CD4-positive, alpha-beta T cell treated with Interleukin-17A for 1 hour (primary cell): Measurements from ENCODE around the gene SYNE3.

ENCODE experiments used
- DNase-seq: peaks from one replicate; pipeline ENCODE4 v3.0.0-alpha.2; 2020

Gene SYNE3

DNA sequence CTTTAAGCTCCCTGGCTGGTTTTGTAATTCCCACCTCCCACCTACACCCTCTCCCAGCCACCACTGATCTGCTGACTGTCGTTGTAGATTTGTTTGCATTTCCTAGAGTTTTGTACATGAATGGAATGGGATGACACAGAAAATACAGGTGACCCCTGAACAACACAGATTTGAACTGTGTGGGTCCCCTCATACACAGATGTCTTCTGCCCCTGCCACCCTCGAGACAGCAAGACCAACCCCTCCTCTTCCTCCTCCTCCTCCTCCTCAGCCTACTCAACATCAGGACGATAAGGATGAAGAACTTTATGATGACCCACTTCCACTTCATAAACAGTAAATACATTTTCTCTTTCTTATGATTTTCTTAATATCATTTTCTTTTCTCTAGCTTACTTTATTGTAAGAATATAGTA lies 28.8 kb downstream of the SYNE3 start:
- DNase-seq = no peak

DNA sequence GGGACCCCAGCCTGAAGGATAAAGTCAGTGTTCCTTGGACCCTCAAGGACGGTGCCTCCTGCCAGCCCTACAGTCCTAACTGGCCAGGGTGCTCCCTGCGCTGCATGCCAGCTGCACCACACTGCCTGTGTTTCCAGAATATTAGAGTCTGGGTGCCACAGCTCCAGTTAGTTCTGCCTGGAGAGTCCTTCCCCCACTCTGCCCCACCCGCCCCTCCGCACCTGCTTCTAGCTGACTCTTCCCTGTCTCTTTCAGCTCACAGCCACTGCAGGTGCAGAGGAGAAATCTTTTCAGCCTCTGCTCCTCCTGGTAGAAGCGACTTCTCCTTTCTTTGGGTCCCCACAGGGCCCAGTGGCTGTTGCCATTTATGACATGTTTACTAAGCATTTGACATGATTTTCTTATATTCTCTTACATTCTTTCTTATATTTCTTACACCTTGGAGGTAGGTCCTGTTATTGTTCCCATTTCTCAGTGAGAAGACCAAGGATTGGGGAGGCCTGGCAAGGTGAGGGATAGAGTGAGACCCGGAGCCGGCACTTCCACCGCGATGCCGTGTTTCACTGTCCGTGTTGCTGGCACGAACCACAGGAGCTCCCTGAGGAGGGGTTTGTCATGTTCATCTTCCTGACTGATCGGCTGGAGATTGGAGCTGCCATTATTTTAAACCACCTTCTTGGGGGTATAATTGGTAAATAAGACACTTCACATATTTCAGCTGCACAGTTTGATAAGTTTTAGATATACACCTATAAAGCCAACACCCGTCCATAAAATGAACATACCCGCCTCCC lies 29.4 kb downstream of the SYNE3 start:
- no peak for DNase-seq

DNA sequence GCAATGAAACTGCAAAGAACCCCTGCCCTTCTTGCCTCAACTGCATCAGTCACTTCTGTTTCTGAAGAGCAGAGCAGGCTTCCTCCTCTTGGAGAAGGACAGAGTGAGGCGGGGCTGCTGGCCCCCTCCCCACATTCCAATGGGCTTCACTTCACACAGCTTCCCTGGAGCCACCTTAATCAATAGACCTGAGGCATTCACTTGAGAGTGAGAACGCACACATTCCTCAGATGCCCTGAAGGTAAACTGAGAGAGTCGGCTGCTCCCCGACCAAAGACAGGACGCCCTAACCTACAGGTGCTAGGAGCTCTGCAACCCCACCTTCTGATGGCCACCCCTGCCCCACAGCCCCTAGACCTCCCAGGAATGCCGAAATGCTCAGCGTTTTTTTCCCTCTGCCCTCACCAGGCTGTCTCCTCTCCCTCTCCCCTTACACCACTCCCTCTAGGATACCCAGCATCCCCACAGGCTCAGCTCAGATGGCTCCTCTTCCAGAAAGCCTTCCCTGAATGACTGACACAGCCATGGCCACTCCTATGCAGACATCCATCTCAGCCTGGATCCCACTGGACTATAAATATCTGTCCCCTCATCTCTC lies 31.1 kb downstream of the SYNE3 start:
- no peak for DNase-seq

DNA sequence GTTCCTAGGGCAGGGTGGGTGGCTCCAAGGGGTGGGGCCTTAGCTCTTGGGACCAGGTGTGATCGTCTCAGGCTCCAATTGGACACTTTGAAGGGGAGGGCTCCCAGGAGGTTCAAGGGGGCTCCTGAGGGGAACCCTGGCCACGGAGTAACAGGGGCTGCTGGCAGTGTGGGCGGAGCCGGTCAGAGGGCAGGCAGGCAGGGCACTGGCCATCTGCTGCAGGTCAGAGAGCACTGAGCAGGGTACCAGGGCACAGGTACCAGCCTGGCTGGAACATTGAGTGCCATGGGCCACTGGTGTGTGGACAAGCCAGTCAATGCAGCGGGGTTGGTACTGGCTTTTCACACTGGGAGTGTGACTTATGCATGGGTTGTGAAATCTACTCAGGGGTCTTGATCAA lies 32.2 kb downstream of the SYNE3 start:
- DNase-seq = no peak

DNA sequence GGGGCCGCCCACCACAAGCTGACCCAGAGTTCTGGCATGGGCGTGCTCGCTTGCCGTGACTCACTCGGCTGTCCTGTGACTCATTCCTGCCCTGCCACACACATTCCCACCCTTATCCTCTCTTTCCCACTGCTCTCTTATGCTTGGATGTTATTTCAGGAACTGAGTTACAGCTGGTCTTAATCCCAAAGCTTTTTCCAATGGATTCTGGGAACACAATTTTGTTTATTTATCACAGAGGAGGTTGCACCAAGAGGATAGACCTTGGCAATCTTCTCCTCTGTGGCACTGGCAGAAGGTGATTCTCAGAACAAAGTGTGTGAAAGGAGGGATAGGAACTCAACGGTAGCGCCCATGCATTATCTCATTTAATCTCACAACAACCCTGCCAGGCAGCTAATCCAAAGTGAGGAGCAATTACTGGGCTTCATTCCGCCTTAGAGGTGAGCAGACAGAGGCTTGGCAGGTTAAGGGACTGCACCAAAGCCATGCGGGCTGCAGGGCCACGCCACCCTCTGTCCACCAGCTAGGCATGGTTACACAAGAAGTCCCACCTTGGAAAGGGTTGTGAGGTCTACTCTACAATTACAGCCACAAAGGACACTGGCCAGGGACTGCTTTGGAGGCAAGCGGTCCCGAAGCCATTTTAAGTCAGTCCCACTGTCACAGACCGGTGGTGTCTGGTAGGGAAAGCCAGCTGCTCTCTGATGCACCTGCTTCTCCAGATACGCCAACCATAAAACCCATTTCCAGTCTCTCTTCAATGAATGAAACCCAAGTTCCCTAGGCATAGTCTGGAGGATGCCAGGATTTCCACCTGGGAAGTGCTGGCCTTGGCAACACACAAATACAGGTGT lies 32.9 kb downstream of the SYNE3 start:
- DNase-seq = no peak

DNA sequence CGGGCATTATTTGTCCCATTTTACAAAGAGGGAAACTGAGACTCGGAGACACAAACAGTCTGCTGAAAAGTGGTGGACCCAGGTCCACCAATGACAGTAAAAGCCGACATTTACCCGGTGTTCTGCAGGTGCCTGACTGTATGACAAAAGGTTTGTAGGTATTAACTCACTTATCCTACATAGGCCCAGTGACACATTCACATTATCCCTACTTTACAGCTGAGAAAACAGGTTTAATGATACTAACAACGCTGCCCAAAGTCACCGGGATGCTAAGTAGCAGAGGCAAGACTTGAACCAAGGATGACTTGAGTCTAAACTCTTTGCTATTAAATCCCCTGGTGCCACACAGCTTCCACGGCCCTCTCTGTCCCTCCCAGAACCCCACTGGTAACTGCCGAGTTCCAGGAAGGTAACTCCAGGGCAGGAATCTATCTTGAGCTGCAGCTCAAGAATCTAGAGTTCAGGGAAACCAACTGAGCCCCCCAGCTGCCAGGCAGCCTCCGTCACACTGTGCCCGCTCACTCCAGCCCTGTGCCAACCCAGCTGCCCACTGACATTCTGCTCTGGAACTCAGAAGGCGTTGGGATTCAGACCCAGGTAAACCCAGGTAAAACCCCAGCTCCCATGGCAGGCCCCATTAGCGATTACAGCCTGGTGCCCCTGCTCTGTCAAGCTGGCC lies 33.7 kb downstream of the SYNE3 start:
- DNase-seq = no peak

DNA sequence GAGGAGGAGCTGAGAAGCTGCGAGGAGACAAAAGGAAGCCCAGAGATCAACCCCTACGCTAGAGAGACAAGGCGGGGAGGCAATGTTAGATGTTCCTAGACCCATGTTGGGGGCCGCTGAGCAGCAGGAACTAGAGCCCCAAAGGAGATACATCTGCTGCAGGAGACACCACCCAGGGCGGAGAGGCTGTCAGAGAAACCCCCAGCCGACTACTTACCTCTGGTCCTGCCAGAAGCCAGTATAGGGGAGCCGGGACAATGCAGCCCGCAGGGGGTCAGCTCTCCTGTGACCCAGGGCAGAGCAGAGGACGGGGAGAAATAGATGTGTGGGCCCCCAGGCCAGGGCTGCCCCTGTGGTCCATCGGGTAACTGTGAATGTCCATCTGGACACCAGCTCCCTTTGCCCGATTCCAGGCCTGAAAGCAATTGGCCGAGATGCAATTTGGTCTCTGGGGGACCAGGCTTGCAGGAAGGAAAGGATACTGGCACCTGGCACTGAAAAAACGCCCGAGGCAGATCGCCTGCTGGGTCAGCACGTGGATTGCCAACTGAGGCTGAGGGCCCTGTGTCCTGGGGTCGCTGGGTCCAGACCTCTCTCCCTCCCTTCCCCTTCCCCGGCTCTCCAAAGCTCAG lies 34.9 kb downstream of the SYNE3 start:
- DNase-seq = no peak

DNA sequence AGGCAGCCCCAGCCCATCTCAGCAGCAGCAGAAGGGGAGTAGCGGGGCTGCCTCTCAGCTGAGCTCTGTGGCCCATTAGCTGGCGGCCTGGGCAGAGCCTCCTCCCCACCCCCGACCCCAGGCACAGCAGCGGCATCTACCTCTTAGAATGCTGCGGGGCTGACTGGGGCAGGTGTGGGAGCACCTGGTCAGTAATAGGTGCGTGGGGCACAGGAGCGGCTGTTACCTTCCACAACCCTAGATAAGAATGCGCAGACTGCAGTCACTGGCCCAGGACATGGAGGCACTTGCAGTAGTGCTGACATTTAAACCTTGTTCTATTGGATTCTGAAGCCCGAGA lies 35.6 kb downstream of the SYNE3 start:
- DNase-seq = no peak

DNA sequence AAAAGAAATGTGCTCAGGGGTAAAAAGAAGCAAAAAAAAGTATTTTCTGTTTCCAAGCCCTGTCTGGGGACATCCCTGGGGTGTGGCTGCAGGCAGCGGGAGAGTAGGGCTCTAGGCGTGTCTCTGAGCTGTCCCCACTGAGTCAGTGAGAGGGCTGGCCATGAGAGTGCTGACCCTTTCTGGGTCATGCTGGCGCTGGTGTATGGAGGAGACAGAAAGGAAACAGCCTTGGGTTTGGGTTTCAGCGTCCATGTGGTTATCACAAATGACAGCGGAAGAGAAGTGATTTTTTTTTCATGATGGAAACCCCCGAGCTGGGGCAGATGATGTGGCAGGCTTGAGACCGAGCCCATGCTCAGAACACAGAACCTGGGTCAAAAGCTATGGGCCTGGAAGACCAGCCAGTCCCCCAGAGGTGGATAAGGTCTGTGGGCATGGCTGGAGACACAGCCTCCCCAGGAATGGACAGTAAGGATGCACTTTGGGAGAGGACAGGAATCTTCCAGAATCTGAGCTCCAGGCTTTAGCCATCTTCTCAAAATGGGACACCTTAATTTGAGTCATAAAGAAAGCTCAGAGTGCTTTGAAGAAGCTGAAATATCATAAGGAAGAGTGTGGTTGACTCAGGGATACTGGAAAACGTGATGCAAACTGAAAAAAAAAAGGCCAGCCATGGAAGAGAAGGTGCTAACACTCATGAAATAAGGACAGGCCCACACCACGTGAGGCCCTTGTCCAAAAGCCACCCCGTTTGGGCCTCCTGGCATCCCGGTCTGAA lies 36.2 kb downstream of the SYNE3 start:
- DNase-seq = peak; percentile 64

DNA sequence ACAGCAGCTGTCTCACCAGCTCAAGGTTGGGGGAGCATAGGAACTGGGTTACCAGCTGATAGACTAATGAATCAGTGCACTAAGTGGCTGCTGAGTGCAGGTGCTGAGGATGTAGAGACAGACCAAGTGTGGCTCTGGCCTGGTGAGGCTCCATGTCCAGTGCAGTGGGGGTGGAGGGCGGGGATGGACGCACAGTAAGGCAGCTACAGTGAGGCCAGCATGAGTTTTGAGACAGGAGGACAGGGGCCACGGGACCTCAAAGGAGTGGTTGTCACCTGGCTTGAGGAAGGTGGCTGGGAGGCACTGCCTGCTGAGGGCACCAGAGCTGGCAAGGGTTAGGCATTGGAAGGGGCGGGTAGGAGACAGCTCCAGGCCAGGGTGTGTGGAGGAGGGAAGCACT lies 37.0 kb downstream of the SYNE3 start:
- DNase-seq = no peak

DNA sequence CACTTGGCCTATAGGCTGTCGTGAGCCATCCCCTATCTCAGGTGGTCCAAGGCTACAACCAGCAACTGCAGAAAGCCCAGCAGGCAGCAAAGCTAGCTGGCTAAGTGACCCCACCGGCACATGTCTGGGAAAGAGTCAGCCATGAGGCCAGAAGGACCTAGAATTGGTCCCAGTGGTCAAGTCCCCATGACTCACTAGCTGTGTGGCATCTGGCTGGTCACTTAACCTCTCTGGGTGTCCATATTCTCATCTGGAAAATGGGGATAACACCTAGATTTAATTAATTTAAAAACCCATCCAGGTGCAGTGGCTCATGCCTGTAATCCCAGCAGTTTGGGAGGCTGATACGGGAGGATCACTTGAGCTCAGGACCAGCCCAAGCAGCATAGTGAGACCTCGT lies 37.6 kb downstream of the SYNE3 start:
- no peak for DNase-seq

DNA sequence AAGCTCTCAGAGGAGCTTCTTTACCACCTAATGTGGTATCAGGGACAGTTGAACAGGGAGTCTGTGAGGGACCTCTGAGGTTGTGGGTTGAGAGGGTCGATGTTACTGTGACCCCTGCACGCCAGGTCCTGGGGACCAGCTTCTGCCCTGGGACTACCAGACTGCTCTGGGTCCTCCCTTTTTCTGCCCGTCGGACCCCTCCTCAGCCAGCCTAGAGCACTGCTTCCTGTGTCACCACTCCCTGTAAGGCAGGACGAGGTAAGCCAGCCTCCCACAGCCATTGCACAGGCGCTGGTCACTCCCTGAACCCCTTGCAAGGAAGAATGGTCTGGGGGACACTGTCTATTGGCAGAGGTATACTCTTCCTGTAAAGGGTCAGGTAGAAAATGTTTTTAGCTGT lies 38.1 kb downstream of the SYNE3 start:
- no peak for DNase-seq

DNA sequence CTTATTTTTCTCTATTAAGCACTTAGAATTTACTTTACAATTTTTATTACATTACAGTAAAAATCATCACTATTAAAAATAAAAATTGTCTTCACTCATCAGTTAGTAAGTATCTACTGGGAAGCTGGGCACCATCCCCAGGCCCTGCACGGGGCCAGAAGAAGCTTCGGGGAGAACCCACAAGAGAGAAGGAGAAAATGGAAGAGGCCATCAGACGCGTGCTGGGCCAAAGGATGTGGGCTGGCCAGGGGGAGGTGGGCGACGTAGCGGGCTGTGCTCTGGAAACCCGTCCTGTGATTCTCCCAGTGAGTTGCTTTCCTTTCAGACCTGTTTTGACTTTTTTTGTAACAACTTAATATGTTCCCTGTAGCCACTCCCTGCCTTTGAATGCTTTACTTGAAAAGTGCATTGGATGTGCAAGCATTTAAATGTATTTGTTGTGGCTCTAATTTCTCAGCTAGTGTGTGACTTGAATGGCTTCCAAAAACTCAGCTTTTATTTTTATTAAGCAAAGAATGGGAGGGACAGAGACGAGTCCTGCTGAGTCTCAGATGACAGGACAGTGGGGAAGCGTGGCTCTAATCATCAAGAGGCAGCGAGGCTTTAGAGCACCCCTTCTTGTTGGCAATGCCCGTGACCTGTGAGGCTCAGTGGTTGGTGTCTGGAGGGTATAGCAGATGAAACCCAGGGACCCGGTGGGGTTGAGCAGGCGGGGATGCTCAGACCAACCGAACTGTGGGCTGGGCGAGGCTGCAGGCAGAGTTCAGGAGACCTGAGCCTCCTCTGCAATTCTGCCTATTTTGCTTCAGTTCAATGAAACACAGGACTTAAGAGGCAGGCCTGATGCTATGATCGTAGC lies 38.8 kb downstream of the SYNE3 start:
- no peak for DNase-seq

DNA sequence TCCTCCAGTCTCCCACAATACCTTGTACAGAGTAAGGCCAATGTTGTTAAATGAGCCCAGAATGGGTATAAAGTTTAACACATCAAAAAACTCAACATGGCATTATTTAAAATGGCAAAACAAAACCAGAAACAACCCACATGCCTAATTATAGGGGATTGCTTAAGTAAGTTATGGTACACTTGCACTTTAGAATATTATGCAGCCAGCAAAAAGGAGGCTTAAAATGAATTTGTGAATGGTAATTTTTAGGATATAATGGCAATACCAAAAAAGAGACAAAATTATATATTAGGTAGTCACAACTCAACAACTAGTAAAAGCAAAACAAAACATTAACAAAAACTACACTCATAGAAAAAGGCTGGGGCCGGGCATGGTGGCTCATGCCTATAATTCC lies 39.7 kb downstream of the SYNE3 start:
- no peak for DNase-seq

DNA sequence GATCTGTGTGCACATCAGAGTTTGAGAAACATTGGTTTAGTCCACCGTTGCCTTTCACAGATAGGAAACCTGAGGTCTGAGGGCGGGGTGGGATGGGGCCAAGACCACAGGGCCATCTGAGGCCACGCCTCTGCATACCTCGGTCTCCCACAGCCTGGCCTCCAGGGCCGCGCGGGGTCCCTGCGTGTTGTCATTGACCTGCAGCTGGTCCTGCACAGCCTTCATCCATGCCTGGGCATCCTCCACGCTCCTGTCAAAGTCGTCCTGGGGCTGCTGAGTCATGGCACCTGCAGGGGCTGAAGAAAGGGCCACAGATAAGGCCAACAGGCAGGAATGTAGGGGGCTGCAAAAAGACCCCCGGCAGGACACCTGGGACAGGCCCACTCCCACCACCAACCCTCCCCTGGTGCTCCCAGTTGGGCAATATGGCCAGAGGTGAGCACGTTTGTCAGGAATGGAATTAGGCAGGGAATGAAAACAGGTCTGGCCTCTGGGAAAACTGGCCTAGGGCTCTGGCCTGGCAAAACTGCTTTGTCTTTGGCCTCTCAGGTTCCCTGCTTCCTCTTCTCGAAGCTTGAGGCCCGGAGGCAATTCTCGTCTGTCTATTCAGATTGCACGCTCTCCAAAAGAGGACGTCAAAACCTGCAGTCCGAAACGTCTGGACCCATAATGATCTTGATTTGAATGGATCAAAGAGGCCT lies 40.8 kb downstream of the SYNE3 start:
- no peak for DNase-seq

DNA sequence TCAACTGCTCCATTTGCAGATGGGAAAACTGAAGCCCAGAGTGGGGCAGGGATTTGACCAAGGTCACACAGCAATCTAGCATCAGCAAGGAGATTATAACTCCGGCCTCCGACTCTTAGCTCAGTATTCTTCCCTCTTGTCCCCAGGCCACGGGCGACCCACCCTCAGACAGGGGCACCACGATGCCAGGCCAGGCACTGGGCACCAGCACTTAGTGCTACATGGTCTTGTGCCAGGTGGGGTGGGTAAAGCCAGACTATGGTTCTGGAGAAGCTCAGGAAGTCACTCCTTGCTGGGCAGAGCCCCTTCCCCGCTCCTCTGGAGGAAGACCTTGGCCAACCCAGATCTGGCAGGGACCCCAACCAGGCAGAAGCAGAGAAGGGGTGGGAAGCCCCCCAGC lies 41.5 kb downstream of the SYNE3 start:
- DNase-seq = no peak

DNA sequence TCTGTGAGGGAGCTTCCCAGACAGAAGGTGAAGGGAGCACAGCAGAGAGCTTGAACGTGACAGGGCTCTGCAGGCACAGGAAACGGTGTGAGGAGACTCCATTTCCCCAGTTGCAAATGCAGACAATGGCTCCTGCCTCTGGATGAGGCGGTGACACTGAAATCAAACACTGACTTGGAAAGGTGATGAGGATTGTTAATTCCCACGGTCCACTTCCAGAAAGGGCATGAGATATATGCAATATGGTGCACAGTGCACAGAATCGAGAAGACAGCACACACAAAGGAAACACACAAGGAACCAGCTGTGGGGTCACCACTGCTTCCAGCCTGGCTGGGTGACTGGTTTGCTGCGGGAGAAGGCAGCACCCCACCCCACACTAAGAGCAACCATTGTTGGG lies 42.0 kb downstream of the SYNE3 start:
- DNase-seq = no peak

DNA sequence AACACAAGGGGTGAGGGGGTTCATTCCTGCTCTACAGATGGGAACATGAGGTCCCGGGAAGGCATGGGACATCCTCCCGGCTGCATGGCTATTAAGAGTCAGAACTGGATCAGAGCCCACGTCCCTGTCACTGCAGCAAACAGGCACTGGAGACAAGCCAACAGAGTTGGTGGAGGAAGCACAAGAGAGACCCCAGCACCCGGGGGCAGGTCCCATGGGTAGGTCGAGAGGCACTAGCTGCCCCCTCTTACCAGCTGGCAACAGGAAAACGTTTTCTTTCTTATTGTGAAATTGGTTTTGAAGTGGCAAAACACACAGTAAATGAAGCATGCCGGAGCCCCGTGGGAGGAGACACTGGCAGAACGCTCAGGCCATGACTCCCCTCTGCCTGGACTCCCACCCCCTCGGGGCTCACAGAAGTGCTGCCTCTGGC lies 43.6 kb downstream of the SYNE3 start:
- no peak for DNase-seq

DNA sequence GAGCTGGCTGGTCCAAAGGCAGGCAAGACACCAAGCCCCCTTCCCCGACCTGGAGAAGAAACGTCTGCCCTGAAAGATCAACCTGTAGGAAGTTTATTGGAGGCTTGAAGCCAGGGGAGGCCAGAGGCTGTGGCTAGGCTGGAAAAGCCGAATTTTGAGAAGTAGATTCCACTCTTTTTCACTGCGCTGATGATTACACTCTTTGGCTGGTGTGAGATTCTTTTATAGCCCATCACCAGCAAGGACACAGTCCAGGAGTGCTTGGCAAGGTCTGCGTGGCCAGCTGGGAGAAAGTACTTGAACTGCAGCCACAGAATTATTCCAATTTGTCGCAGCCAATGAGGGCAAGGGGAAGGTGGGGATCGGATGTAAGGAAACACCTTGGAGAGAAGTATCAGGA lies 45.0 kb downstream of the SYNE3 start:
- DNase-seq = no peak

DNA sequence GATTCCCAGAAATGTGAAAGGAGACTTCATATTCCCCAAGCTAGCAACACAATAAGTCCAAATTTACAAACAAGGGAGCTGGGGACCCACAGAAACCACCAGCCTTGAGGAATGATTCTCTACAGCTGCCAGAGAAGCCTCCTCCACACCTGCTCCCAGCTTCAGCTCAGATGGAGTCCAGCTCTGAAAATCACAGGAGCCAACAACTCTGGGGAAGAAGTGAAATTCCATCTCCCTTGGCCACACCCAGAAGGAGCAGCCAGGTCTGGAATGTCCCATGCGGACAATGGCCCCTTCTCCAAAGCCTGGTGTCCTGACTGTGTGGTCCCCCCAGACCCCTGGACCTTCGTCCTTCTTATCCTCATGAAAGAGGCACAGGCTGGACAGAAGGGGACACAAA lies 45.4 kb downstream of the SYNE3 start:
- DNase-seq = no peak

DNA sequence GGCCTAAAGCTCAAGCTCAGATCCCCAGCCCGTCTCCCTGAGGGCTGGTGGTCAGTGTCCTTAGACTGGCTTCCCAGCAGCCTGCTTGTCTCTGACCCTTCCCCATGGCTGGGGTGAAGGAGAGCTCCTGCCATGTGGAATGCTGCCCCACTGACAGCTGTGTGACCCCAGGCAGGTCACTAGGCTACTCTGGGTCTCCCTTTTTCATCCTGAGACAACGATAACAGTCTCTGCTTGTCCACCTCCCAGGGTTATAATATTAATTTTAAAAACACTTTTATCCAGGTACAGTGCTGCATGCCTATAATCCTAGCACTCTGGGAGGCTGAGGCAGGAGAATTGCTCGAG lies 47.3 kb downstream of the SYNE3 start:
- no peak for DNase-seq
